ENCODE data around the gene FSIP1.

GRCh38 chr15:39823634-39824033, 41.0 kb upstream of the FSIP1 start:
- TF ChIP-seq, protein P1, sequence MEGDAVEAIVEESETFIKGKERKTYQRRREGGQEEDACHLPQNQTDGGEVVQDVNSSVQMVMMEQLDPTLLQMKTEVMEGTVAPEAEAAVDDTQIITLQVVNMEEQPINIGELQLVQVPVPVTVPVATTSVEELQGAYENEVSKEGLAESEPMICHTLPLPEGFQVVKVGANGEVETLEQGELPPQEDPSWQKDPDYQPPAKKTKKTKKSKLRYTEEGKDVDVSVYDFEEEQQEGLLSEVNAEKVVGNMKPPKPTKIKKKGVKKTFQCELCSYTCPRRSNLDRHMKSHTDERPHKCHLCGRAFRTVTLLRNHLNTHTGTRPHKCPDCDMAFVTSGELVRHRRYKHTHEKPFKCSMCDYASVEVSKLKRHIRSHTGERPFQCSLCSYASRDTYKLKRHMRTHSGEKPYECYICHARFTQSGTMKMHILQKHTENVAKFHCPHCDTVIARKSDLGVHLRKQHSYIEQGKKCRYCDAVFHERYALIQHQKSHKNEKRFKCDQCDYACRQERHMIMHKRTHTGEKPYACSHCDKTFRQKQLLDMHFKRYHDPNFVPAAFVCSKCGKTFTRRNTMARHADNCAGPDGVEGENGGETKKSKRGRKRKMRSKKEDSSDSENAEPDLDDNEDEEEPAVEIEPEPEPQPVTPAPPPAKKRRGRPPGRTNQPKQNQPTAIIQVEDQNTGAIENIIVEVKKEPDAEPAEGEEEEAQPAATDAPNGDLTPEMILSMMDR (IDR thresholded peaks at IDR 0.05; ENCODE audit: low read depth, low read length, poor library complexity, severe bottlenecking): no peak
- no peak for TF ChIP-seq EZH2phosphoT487 (IDR thresholded peaks at IDR 0.05; ENCODE audit: borderline replicate concordance, low read length)

Data from DOHH2 (cell line).